Lower leg skin (tissue), 4 donors: ENCODE results near the gene CFAP65. TPM values are rescaled to one million over a fixed set of nuclear protein-coding genes. Genes with fewer than 3 reads are reported as not detected.

Source experiments
- DNase-seq, 2 donors: peaks; one replicate each; pipeline ENCODE4 v3.0.0-alpha.2; 2019; ENCODE audit warnings: low spot score in 2 of 2
- H3K4me3 ChIP-seq: fragments of 200-600 bp; sonication (generic); 2 replicates; pipeline ENCODE4 v1.5.1; 2017; ENCODE audit warnings: mild to moderate bottlenecking, low read depth; ENCODE audit not compliant: poor library complexity, severe bottlenecking
- CTCF ChIP-seq, 3 donors: fragments of 450-650 bp; IDR thresholded peaks; one replicate each; pipeline ENCODE4 v1.5.1; 2016; ENCODE audit warnings: antibody characterized with exemption in 3 of 3, mild to moderate bottlenecking in 3 of 3, moderate library complexity in 2 of 3
- POLR2A ChIP-seq, 2 donors: fragments of 450-650 bp; IDR thresholded peaks; one replicate each; pipeline ENCODE4 v1.6.1; 2016 to 2017; ENCODE audit warnings: antibody characterized with exemption in 2 of 2, mild to moderate bottlenecking in 1 of 2, moderate library complexity in 1 of 2
- WGBS, 2 donors: methylation state at CpG; one replicate each; pipeline ENCODE4 v1.1.5; 2018; 5-methylcytosine and 5-hydroxymethylcytosine counted together
- intact Hi-C: fragments of 100-400 bp; cut with DNase I; formaldehyde crosslinking; loops from one replicate; pipeline ENCODE4 v1.15.0; 2023; ENCODE audit warnings: low total_unique reads
- total RNA-seq, 4 donors: library from RNA; depleted of rRNA; stranded (reverse); fragments of >200 nt; gene quantifications; one replicate each; pipeline ENCODE4 v1.1.0, GENCODE V29; 2016

CFAP65 gene
- total RNA-seq, 4 donors from 2014 or later: not detected

- no peak overlapping the region for H3K4me3 ChIP-seq
- intact Hi-C loops: no loop called here
- TF ChIP-seq CTCF (IDR thresholded peaks at IDR 0.05): no peak
- no peak for TF ChIP-seq POLR2A (IDR thresholded peaks at IDR 0.05)
- DNase-seq: no peak
- 9 to 22% methylated on average over 12 to 13 of the region's 13 CpGs for WGBS, 2 donors
These were observed 49.6 kb downstream of the CFAP65 start for GRCh38 chr2:218991674-218992168.

GRCh38 chr2:218990612-218991011 lies 50.7 kb downstream of the CFAP65 start:
- 14 to 19% methylated on average over 6 of the region's 6 CpGs for whole genome bisulfite sequencing, 2 donors
- no peak for TF ChIP-seq POLR2A (IDR thresholded peaks at IDR 0.05)
- TF ChIP-seq CTCF (IDR thresholded peaks at IDR 0.05): no peak
- DNase-seq: no peak
- no peak overlapping the region for H3K4me3 ChIP-seq
- intact Hi-C loops: no loop called here

- no peak overlapping the region for H3K4me3 ChIP-seq
- DNase-seq: no peak
- no peak for TF ChIP-seq POLR2A (IDR thresholded peaks at IDR 0.05)
- no peak for TF ChIP-seq CTCF (IDR thresholded peaks at IDR 0.05)
- intact Hi-C loops: no loop called here
- 15 to 16% methylated on average over 8 to 9 of the region's 9 CpGs for WGBS, 2 donors
These were observed 51.3 kb downstream of the CFAP65 start for GRCh38 chr2:218990052-218990451.

GRCh38 chr2:218988650-218989049 lies 52.7 kb downstream of the CFAP65 start:
- intact Hi-C loops: no loop called here
- 45 to 55% methylated on average over 2 of the region's 2 CpGs for WGBS, 2 donors
- H3K4me3 ChIP-seq: no peak overlapping the region
- no peak for TF ChIP-seq POLR2A (IDR thresholded peaks at IDR 0.05)
- no peak for TF ChIP-seq CTCF (IDR thresholded peaks at IDR 0.05)
- no peak for DNase-seq

GRCh38 chr2:218988164-218988563 lies 53.2 kb downstream of the CFAP65 start:
- TF ChIP-seq CTCF (IDR thresholded peaks at IDR 0.05) (no peak), POLR2A (IDR thresholded peaks at IDR 0.05) (no peak)
- intact Hi-C loops: no loop called here
- DNase-seq: no peak
- no peak overlapping the region for H3K4me3 ChIP-seq
- WGBS, 2 donors: 46 to 55% methylated on average over 3 of the region's 3 CpGs

GRCh38 chr2:218986148-218986761 lies 55.1 kb downstream of the CFAP65 start:
- H3K4me3 ChIP-seq: no peak overlapping the region
- DNase-seq: no peak
- 43 to 64% methylated on average over 4 of the region's 4 CpGs for WGBS, 2 donors
- TF ChIP-seq POLR2A (IDR thresholded peaks at IDR 0.05) (no peak), CTCF (IDR thresholded peaks at IDR 0.05) (no peak)
- intact Hi-C loops: no loop called here
